K562 (cell line): ENCODE measurements around the gene KEL. TPM values are rescaled to one million over a fixed set of nuclear protein-coding genes. Genes with fewer than 3 reads are reported as not detected.

Source experiments
- ADNP ChIP-seq: fragments of 200-800 bp; sonication (Bioruptor generic); IDR thresholded peaks from 2 replicates; pipeline ENCODE4 v1.6.1; 2016; ENCODE audit warnings: missing genetic modification characterization, missing compliant biosample characterization
- ATF4 ChIP-seq: fragments of 450-650 bp; formaldehyde crosslinking; IDR thresholded peaks from 2 replicates; pipeline ENCODE4 v1.4.0; 2022; ENCODE audit warnings: mild to moderate bottlenecking, moderate library complexity
- BMI1 ChIP-seq: fragments of 150-350 bp; IDR thresholded peaks from 2 replicates; pipeline ENCODE4 v1.6.1; 2014; ENCODE audit warnings: low read length
- ELF4 ChIP-seq: fragments of 450-650 bp; formaldehyde crosslinking; IDR thresholded peaks from 2 replicates; pipeline ENCODE4 v1.4.0; 2022; ENCODE audit warnings: missing genetic modification characterization
- HEY1 ChIP-seq: fragments of 250-450 bp; sonication (Bioruptor Pico); IDR thresholded peaks from 2 replicates; pipeline ENCODE4 v1.5.0; 2020; ENCODE audit warnings: mild to moderate bottlenecking, moderate library complexity, borderline replicate concordance
- HIVEP1 ChIP-seq: fragments of 250-450 bp; sonication (Bioruptor Pico); IDR thresholded peaks from 2 replicates; pipeline ENCODE4 v1.4.0; 2020; ENCODE audit warnings: mild to moderate bottlenecking
- KLF13 ChIP-seq: fragments of 450-650 bp; IDR thresholded peaks from 2 replicates; pipeline ENCODE4 v1.6.1; 2016; ENCODE audit warnings: missing genetic modification characterization, low read depth, mild to moderate bottlenecking, missing compliant biosample characterization, moderate library complexity, borderline replicate concordance
- MBD2 ChIP-seq: sonication (generic); IDR thresholded peaks from 2 replicates; pipeline ENCODE4 v1.6.1; 2016; ENCODE audit warnings: low read depth, borderline replicate concordance
- PML ChIP-seq: IDR thresholded peaks from 2 replicates; pipeline ENCODE4 v1.6.1; 2012; ENCODE audit warnings: low read length, inconsistent platforms
- PYGO2 ChIP-seq: fragments of 450-650 bp; IDR thresholded peaks from 2 replicates; pipeline ENCODE4 v1.6.1; 2016; ENCODE audit warnings: mild to moderate bottlenecking, missing genetic modification characterization, moderate library complexity, missing compliant biosample characterization
- SIN3A ChIP-seq, 2 experiments: fragments of 150-350 bp in 1 of 2; IDR thresholded peaks; 2 replicates each; pipeline ENCODE4 v1.6.1; 2011 to 2016; ENCODE audit warnings: borderline replicate concordance in 2 of 2, low read depth in 2 of 2, low read length in 2 of 2, mild to moderate bottlenecking in 2 of 2, moderate library complexity in 2 of 2; ENCODE audit not compliant: control insufficient read depth in 1 of 2
- SNRNP70 ChIP-seq: fragments of 200-400 bp; formaldehyde crosslinking; optimal IDR thresholded peaks from 2 replicates; pipeline ENCODE3; 2017; ENCODE audit warnings: low read depth, low read length
- SRSF1 ChIP-seq: fragments of 200-400 bp; formaldehyde crosslinking; IDR thresholded peaks from 2 replicates; pipeline ENCODE4 v1.6.1; 2017; ENCODE audit warnings: mild to moderate bottlenecking, low read depth, low read length, moderate library complexity
- TFAP4 ChIP-seq: sonication (generic); formaldehyde crosslinking; IDR thresholded peaks from 2 replicates; pipeline ENCODE4 v1.8.0; 2022; ENCODE audit warnings: missing genetic modification reagents, mild to moderate bottlenecking, moderate library complexity, borderline replicate concordance
- TRIM24 ChIP-seq, 2 experiments: fragments of 450-650 bp; IDR thresholded peaks; 2 replicates each; pipeline ENCODE4 v1.6.1; 2016
- ZKSCAN1 ChIP-seq: fragments of 150-350 bp; IDR thresholded peaks from 2 replicates; pipeline ENCODE4 v1.6.1; 2016; ENCODE audit warnings: low read depth, low read length
- ZNF655 ChIP-seq: fragments of 250-450 bp; sonication (Bioruptor Pico); IDR thresholded peaks from 2 replicates; pipeline ENCODE4 v1.5.0; 2021
- ZNF696 ChIP-seq: fragments of 250-450 bp; sonication (Bioruptor Pico); conservative IDR thresholded peaks from 2 replicates; pipeline ENCODE4 v1.4.0; 2020; ENCODE audit warnings: mild to moderate bottlenecking, moderate library complexity
- ZZZ3 ChIP-seq: fragments of 450-650 bp; IDR thresholded peaks from 2 replicates; pipeline ENCODE4 v1.6.1; 2016; ENCODE audit warnings: antibody characterized with exemption, mild to moderate bottlenecking, moderate library complexity
- polyA plus RNA-seq, 8 experiments: library from polyadenylated mRNA; depleted of rRNA in 4 of 8; stranded (reverse) in 5 of 8; unstranded in 3 of 8; fragments of >200 nt; fragmentation: Nextera tagmentation in 2 of 8; fragmentation: Illumina TruSeq in 1 of 8; extraction: Ambion mirVana in 2 of 8; extraction: Trizol in 1 of 8; gene quantifications; 2 replicates each; pipeline versions ENCODE4 v1.2.1 to v1.2.3, GENCODE V29; 2011 to 2014; ENCODE audit warnings: inconsistent platforms in 1 of 8, missing spikeins in 1 of 8
- total RNA-seq, 7 experiments: library from RNA; depleted of rRNA in 6 of 7; stranded (reverse); fragments of >200 nt in 6 of 7; fragmentation: Illumina TruSeq in 2 of 7; extraction: Trizol in 2 of 7; gene quantifications; 2 replicates each; pipeline versions ENCODE4 v1.2.1 to v1.2.3, GENCODE V29; 2011 to 2021; ENCODE audit warnings: low replicate concordance in 1 of 7
- TF ChIP-seq, protein P1 (sequence below): fragments of 450-650 bp; IDR thresholded peaks from one replicate; pipeline ENCODE4 v1.6.1; 2018; ENCODE audit warnings: mild to moderate bottlenecking, moderate library complexity; ENCODE audit not compliant: partially characterized antibody
- TF ChIP-seq, protein P2 (sequence below): conservative IDR thresholded peaks from 2 replicates; pipeline ENCODE4 v1.6.1; 2011; ENCODE audit warnings: low read depth, mild to moderate bottlenecking, low read length; ENCODE audit not compliant: control insufficient read depth

KEL gene
- total and polyA plus RNA-seq, 9 of the 15 experiments (the other 6 are each of a cell fraction or from before 2014, with no cell fraction given): 9.0 to 47.4 (median 22.2) TPM

- TF ChIP-seq TFAP4: peak; percentile 83
- TF ChIP-seq ZKSCAN1: no peak
- no peak for TF ChIP-seq HIVEP1 (CRISPR knock-in tag)
- TF ChIP-seq KLF13 (tag): no peak
- no peak for TF ChIP-seq SRSF1
- 0 out of 2 replicates have a peak, but pooled peaks have one; percentile 23 for TF ChIP-seq ADNP (tag)
- TF ChIP-seq TRIM24 (IDR thresholded peaks at IDR 0.05): peak in 1 of 2 experiments; percentile 63; a peak in 1 of 4 replicates
- no peak for TF ChIP-seq SIN3A (IDR thresholded peaks at IDR 0.05; ENCODE audit: borderline replicate concordance in 2 of 2, control insufficient read depth in 1 of 2, low read depth in 2 of 2, low read length in 2 of 2)
- no peak for TF ChIP-seq ELF4 (CRISPR knock-in tag)
- TF ChIP-seq SNRNP70: no peak
- TF ChIP-seq, protein P1, sequence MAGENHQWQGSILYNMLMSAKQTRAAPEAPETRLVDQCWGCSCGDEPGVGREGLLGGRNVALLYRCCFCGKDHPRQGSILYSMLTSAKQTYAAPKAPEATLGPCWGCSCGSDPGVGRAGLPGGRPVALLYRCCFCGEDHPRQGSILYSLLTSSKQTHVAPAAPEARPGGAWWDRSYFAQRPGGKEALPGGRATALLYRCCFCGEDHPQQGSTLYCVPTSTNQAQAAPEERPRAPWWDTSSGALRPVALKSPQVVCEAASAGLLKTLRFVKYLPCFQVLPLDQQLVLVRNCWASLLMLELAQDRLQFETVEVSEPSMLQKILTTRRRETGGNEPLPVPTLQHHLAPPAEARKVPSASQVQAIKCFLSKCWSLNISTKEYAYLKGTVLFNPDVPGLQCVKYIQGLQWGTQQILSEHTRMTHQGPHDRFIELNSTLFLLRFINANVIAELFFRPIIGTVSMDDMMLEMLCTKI: no peak
- TF ChIP-seq ZNF655 (CRISPR knock-in tag): no peak
- no peak for TF ChIP-seq PML
- no peak for TF ChIP-seq BMI1
- TF ChIP-seq ZNF696 (CRISPR knock-in tag): no peak
- TF ChIP-seq, protein P2, sequence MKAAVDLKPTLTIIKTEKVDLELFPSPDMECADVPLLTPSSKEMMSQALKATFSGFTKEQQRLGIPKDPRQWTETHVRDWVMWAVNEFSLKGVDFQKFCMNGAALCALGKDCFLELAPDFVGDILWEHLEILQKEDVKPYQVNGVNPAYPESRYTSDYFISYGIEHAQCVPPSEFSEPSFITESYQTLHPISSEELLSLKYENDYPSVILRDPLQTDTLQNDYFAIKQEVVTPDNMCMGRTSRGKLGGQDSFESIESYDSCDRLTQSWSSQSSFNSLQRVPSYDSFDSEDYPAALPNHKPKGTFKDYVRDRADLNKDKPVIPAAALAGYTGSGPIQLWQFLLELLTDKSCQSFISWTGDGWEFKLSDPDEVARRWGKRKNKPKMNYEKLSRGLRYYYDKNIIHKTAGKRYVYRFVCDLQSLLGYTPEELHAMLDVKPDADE: no peak
- no peak for TF ChIP-seq ATF4 (CRISPR knock-in tag)
- TF ChIP-seq ZZZ3: no peak
- no peak for TF ChIP-seq MBD2
- no peak for TF ChIP-seq HEY1
- TF ChIP-seq PYGO2 (tag): no peak
Observed at GRCh38 chr7:142964502-142965246, 2.5 kb upstream of the KEL start (continued).
